ENCODE measurements around the gene CTDSPL. TPM values are rescaled to one million over a fixed set of nuclear protein-coding genes. Genes with fewer than 3 reads are reported as not detected.
A peak's percentile ranks its signal among the peaks of the same experiment; 100 is the strongest.

Gene CTDSPL
- total RNA-seq, 1 donor from 2014 or later = 36.4 TPM

DNA sequence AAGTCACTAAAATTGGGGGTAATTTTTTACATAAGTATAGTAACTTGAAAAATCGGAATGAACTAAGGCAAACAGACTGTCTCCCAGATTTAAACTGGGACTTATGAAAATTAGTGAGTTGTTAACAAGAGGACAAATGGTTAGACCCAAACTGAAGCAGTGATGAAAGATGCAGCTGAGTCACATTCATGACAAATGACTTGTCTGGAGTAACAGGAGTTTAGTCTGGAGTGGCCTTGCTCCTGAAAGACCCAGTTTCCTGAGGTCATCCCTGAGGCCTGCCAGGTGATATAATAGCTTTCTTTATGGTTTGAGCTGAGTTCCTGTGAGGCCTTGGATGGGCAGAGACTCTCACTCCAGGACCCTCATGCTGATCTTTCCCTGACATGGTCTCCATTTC lies 9.6 kb upstream of the CTDSPL start:
- intact Hi-C loops (cut with DNase I) = no loop called here
- DNase-seq (ENCODE audit: low spot score) = no peak

DNA sequence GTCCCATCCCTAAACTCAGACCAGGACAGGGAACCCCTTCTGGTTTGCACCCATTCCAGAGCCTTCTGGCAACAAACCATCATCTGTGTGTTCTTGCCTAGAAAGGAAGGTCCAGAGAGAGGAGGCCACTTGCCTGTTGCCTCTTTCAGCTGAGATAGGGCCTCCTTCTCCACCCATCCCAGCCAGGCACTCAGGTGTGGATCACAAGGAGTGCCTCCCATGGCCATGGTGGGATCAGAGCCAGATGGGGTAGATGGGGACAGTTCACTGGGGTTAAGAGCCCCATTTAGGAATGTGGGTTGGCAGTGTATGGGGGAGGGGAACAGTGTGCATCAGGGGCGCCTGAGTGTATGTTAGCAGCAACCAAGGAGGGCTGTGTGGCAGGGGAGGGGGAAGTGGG lies 8.9 kb upstream of the CTDSPL start:
- DNase-seq (ENCODE audit: low spot score) = no peak
- intact Hi-C loops (cut with DNase I) = no loop called here

DNA sequence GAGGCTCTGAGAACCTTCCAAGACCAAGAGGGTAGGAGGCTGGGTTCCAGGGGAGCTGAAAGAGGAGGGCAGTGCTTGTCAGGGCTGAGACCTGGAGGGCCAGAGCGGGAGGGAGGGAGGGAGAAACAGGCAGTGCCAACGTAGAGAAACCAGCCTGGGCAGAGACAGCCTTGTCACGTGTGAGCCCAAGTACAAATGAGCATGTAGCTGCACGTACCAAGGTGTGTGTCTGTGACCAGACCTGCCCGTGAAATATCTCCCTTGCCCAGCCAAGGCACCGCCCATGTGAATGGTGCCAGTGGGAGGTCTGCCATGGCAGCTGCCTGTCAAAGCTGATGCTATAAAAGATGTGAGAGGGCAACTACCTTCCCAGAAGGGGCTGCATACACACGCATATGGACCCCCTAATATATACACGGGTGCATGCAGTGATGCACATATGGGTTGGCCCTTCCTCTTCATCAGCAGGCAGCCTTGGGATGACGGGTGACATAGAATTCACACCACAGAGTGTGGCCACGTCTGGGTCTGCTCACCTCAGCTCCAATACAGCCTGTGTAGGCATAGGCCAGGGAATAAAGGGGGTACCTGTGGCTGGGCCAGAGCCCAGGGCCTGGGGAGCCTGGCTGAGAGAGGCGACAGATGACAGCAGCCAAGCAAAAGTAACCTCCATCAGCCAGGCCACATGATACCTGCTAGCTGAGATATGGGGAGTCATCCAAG lies 7.8 kb upstream of the CTDSPL start:
- DNase-seq (ENCODE audit: low spot score) = no peak
- intact Hi-C loops (cut with DNase I) = no loop called here

DNA sequence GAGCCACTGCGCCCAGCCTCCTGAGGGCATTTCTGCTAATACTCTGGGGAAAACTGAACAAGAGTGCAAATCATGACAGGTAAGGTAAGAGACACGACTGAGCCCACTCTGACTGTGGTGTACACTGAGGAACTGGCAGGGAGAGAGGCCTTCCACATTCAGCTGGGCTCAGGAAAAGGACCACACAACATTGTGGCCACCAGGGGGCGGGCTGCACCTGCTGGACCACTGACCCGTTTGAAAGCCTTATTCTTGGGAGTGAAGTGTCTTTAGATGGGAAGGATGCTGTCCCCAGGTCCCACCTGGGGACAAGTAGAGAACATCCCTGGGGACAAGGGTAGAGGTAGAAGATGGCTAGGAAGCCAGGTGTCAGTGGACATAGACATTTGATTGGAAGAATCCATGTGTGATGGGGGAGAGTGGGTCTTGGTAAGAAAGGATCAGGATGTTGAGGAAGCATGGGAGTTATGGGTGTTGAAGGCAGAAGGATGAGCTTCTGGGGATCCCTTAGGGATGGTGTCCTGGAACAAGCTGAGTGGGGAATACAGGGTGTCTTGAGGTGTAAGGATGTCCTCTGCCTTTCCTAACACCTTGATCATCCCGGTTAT lies 6.2 kb upstream of the CTDSPL start:
- peak; percentile 94 for DNase-seq (ENCODE audit: low spot score)
- intact Hi-C loops (cut with DNase I) = loop anchor here (1.0 kb wide), 2 partner anchors 112 to 148 kb away; no protein-coding TSS in a partner anchor

DNA sequence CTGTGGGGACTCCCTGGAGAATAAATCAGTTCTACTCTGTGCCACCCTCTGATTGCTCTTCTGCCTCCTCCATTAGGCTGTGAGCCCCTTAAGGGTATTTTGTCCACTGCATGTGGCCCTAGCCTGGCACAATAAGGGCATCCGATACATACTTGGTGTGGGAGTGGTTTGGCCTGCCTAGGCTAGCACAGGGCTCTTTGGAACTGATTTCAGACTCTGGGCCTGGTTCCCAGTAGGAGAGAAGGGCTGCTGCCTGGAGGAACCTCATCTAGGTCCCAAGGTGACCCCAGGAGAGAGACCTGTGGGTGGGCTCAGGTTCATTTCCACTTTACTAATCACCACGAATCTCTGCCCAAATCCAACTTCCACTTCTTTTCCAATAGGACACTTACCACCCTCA lies 5.3 kb upstream of the CTDSPL start:
- DNase-seq (ENCODE audit: low spot score) = no peak
- intact Hi-C loops (cut with DNase I) = no loop called here

DNA sequence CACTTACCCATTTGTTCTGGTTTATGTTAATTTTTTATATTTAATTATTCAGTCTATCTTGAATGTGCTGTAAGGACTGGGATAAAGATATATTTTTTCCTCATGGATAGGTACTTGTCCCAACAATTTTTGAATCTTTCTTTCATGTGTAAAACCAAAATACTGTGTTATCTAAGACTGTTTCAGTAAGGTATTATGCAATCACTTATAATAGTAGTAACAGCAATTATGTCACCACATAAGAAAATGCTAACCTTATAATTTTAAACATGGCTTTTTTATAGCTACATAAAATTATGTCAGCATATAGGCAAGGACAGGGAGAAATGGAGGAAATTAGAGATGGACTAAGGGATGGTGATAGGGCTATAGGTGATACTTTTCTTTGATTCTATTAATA lies 2.9 kb upstream of the CTDSPL start:
- DNase-seq (ENCODE audit: low spot score) = no peak
- intact Hi-C loops (cut with DNase I) = no loop called here

DNA sequence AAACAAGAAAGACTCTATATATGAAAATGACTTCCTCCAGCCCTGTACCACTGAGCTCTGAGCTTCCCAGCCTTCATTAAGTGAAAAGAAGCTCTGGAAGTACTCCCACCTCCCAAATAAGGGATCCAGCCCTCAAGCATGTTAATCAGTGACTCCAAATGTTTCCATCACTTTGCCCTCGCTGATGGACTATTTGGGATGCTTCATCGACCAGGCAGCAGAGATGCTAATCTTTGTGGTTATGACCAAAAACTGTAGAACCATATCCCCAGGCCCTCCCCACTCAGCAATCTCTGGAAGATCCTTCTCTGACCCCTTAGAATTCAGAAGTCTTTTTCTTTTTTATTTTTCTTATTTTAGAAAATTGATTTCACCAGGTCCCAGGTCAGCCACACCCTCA lies 2.3 kb upstream of the CTDSPL start:
- intact Hi-C loops (cut with DNase I) = no loop called here

DNA sequence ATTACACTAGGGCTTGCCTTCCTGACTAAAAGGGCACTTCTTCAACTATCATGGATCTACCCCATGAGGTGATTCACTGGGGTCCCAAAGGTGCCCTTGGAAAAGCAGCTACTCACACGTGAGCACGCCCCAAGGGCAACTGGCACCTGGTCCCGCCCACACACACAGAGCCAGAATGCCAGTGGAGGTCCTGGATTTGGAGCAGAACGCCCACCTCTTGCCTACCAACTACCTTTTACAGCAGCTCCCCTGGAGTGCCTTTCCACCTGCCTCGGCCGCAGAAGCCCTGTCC lies 1.8 kb upstream of the CTDSPL start:
- DNase-seq (ENCODE audit: low spot score) = no peak
- intact Hi-C loops (cut with DNase I) = no loop called here

More for the DNA sequence above, 2.3 kb upstream of the CTDSPL start:
- no peak for DNase-seq (ENCODE audit: low spot score)

DNA sequence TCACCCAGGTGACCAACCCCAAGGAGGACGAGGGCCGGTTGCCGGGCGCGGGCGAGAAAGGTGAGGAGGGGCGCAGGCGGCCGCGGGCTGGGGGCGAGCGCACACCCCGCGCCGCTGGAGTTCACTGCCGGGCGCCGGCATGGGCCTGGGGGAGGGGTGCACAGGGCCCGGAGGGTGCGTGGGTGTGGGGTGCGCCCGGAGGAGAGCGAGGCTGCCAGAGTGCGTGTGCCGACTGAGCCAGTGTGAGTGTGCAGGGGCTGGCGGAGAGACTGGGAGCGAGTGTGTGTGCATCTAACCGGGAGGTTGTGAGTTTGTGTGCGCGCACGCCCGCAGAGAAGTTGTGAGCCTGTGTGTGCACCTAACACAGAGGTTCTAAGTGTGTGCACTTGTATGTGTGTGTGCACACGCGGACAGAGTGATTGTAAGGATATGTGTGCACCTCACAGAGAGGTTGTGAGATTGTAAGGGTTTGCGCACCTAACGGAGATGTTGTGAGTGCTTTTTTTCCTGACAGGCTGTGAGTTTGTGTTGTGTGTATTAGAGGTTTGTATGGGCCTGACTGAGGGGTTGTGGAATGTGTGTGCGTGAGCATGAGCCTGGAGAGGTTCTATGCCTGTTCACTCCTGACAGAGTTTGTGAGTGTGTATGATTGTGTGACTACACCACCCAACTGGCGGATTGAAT lies 681 bp downstream of the CTDSPL start:
- DNase-seq (ENCODE audit: low spot score) = no peak
- intact Hi-C loops (cut with DNase I) = no loop called here

DNA sequence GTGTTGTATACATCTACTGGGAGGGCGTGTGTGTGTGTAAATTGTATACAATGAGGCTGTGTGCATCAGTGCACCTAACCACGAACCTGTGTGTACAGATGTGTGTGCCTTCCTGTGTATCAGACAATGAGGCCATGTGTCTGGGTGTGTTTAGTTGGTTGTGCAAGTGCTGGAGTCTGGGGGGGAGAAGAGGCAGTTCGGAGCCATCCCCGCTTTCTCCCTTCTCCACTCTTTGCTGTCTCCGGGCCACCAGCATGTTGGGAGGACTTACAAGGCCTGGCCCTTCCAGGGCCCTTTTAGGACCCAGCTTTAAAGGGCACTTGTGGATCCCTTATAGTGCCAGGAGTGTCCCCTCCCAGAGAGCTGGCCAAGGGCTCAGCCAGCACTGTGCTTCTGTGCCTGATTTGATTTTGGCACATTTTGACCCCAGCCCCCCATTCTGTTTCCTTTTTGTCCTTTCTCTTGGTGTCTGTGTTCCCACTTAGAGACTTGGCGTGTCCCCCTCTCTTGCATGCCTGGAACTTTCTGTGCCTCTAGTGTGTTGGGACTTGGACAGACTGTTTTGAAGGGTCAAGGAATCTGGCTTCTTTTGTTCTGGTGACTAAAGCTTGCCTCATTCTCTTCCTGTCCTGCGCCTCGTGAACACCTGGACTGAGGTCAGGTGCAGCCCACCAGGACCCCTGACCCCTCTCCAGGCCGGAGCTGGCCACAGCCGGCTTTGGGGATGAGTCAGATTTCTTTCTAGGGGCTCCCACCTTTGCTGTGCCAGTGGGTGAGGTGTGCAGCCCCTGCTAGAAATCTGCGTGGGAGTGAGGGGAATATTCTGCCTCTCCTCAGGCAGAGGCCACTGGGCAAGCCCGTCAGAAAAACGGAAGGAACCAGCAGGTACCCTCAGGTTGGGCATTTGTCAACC lies 1.5 kb downstream of the CTDSPL start:
- intact Hi-C loops (cut with DNase I) = no loop called here
- DNase-seq (ENCODE audit: low spot score) = no peak

DNA sequence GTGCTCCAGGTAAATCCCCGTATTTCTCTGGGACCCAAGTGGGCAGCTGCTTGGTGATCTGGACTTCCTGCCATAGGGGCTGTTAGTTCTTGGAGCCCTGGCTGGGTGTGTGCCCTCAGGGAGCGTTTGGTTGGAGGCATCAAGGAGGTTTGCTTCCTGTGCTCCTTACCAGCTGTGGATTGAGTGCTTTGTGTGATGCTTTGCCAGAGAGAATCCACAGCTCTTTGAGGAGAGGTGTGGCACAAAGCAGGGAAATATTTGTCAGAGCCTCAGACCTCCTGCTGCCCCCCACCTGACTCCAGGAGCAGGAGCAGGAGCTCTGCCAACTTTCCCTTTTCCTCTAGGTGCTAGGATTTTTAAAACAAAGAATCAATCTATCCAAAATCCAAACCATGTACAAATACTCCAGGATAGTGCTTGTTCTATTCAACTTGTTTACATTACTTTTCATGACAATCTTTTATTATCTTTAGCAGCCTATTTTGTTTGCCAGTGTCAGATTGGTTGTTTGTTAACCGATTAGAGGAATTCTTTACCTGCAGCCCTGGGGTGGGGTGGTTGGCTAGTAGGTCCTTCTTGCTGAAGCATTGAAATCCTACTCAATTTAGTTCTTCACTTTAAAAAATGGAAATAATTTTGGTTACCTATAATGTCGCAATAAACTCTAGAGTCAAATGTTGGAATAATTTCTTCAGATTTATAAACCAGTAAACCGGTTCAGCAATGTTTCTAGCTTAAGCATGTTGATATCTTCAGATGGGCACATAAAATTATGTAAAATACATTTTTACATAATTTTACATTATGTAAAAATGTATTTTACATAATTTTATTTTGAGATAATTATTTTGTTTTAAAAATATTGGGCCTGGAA lies 2.5 kb downstream of the CTDSPL start:
- DNase-seq (ENCODE audit: low spot score) = no peak
- intact Hi-C loops (cut with DNase I) = no loop called here

DNA sequence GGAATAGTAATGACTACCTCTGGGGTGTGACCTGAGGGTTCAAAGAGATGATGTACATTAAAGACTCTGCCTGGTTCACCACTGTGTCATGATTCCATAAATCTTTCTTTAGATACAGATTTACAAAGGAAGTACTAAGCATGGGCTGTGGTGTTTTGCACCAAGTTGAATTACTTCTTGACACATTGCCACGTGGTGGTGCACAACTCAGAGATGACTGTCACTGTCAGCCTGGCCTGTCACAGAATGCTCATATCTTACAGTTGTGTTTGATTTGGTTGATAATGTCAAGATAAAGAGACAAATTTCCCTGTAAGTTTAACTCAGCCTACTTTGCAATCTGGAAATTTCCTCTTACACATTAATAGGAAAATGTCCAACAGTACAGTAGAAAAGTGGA lies 3.2 kb downstream of the CTDSPL start:
- no peak for DNase-seq (ENCODE audit: low spot score)
- intact Hi-C loops (cut with DNase I) = no loop called here

DNA sequence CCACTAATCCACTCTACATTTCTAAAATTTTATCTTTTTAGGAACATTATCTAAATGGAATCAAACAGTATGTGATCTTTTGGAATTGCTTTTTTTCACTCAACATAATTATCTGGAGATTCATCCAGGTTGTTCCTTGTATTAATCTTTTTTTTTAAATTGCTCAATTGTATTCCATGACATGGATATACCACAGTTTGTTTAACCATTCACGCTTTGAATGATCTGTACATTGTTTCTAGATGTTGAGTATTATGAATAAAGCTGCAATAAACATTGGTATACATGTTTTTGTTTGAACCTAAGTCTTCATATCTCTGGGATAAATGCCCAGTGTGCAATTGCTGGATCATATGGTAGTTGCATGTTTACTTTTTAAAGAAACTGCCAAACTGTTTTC lies 5.5 kb downstream of the CTDSPL start:
- no peak for DNase-seq (ENCODE audit: low spot score)
- intact Hi-C loops (cut with DNase I) = no loop called here

DNA sequence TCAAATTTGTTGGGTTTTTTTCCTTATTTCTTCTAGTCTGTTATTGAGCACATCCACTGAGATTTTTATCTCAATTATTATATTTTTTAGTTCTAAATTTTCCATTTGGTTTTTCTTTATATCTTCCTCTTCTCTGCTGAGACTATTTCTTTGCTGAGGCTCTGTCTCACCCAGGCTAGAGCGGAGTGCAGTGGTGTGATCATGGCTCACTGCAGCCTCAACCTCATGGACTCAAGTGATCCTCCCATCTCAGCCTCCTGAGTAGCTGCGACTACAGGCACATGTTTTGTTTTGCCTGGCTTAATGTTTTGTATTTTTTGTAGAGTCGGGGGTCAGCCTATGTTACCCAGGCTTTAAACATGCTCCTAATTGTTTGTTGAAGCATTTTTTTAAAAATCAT lies 10.2 kb downstream of the CTDSPL start:
- intact Hi-C loops (cut with DNase I) = no loop called here
- no peak for DNase-seq (ENCODE audit: low spot score)

DNA sequence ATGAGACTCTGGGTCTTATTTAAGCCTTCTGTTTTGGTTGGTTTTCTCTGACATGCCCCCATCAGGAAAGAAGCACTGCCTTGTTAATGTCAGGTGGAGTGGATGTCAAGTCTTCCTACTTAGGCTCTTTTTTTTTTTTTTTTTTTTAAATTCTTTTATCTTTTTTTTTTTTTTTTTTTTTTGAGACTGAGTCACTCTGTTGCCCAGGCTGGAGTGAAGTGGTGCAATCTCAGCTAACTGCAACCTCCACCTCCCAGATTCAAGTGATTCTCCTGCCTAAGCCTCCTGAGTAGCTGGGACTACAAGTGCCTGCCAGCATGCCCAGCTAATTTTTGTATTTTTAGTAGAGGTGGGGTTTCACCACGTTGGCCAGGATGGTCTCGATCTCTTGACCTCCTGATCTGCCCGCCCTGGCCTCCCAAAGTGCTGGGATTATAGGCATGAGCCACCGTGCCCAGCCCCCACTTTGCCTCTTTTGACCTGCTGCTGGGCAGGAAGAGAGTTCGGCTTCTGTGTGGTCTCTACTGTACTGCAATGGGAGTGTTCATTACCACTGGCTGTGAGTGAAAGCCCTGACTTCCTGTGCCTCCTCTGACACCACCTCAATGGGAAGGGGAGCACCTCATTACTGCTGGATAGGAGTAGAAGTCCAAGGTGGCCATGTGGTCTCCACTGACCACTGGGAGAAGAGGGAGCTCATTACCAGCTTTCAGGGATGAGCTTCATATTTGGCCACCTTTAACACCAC lies 10.9 kb downstream of the CTDSPL start:
- DNase-seq (ENCODE audit: low spot score) = no peak
- intact Hi-C loops (cut with DNase I) = no loop called here

DNA sequence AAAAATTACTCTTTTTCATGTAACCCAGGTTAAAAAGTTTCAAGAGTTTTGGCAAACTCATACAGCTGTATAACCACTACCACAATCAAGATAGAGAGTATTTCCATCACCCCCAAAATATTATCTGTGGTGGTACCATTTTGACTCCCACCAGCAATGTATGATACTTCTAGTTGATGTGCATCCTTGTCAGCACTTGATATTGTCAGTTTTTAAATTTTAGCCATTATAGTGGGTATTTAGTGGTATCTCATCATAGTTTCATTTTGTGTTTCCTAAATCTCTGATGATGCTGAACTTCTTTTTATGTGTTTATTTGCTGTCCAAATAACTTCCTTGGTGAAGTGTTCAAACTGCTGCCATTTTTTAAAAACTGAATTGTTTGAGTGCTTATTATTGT lies 14.6 kb downstream of the CTDSPL start:
- no peak for DNase-seq (ENCODE audit: low spot score)
- intact Hi-C loops (cut with DNase I) = no loop called here

DNA sequence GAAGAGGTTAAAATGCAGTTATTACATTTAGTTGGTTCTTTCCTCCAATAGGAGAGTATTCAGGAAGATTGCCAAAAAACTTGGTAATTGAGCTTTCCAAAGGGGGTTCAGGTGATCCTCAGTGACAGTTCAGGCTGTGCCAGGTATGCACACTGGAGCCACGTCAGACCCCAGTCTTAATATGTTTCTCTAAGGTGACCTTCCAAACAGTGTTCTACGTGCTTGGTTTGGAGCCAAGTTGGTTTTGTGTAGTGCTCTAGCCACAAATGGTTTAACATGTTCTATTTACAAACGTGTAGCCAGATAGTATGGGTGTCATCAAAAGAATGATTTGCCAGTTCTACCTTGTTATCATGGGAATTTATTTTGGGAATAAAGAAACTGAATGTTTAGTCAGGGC lies 21.0 kb downstream of the CTDSPL start:
- intact Hi-C loops (cut with DNase I) = no loop called here
- DNase-seq (ENCODE audit: low spot score) = no peak

DNA sequence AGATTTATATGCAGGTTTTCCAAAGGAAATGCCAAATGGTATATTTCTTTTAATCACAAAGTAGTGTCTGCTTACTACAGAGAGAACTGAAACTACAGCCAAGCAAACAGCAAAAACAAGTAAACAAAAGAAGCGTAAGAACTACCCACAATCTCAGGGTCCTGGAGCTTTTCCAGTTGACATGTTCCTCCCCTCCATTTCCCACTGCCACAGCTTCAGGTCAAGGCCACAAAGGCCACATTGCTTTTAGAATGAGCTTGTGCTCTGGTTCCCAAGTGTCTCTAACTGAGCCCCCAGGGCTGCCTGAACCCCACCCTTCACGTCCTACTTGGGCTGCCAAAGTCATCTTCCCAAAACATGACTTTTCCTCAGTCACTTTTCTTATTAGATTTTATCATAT lies 24.1 kb downstream of the CTDSPL start:
- intact Hi-C loops (cut with DNase I) = no loop called here
- no peak for DNase-seq (ENCODE audit: low spot score)

DNA sequence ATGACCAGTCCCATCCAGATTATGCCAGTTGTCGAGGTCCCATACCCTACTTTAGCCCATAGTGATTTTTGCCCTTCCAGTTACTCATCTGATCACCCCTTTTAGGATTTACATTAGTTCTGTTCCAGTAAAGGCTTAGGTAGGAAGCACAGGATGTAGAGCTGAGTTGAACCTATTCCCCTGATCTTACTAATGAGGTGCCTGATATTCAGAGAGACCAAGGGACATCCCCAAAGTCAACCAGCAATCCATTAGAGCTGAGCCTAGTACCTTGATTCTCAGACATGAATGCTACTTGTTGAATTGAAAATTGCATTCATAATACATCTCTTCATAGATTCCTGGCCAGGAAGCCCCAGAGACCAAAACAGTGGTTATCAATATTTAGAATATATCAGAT lies 24.7 kb downstream of the CTDSPL start:
- no peak for DNase-seq (ENCODE audit: low spot score)
- intact Hi-C loops (cut with DNase I) = no loop called here

Measured in cardiac septum (tissue), 1 donor.